ENCODE measurements around the gene SYNC.
A peak's percentile ranks its signal among the peaks of the same experiment; 100 is the strongest.
"Not testable (repeated sequence)": the region's sequence is repeated elsewhere in the genome, so short reads cannot be mapped to it uniquely, and the experiment has no call there.

The SYNC gene

GRCh38 chr1:32719681-32720275, 17.2 kb upstream of the SYNC start:
- DNase-seq: no peak

- no peak for DNase-seq
These were observed 16.0 kb upstream of the SYNC start for GRCh38 chr1:32718527-32718926.

GRCh38 chr1:32718036-32718435, 15.5 kb upstream of the SYNC start:
- no peak for DNase-seq

- DNase-seq: no peak
These were observed 14.9 kb upstream of the SYNC start for GRCh38 chr1:32717503-32717902.

- peak; percentile 43 for DNase-seq
These were observed 14.0 kb upstream of the SYNC start for GRCh38 chr1:32716312-32717148.

- no peak for DNase-seq
These were observed 13.3 kb upstream of the SYNC start for GRCh38 chr1:32715901-32716311.

- DNase-seq: no peak
These were observed 11.7 kb upstream of the SYNC start for GRCh38 chr1:32714277-32714676.

GRCh38 chr1:32713081-32713480, 10.5 kb upstream of the SYNC start:
- no peak for DNase-seq

GRCh38 chr1:32711221-32711620, 8.7 kb upstream of the SYNC start:
- DNase-seq: not testable (repeated sequence)

- no peak for DNase-seq
These were observed 6.9 kb upstream of the SYNC start for GRCh38 chr1:32709476-32709875.

GRCh38 chr1:32709075-32709474, 6.5 kb upstream of the SYNC start:
- no peak for DNase-seq

GRCh38 chr1:32706491-32706890, 3.9 kb upstream of the SYNC start:
- no peak for DNase-seq

- no peak for DNase-seq
These were observed 2.9 kb upstream of the SYNC start for GRCh38 chr1:32705516-32705915.

GRCh38 chr1:32703479-32704291, 1.1 kb upstream of the SYNC start:
- DNase-seq: no peak

- no peak for DNase-seq
These were observed 495 bp downstream of the SYNC start for GRCh38 chr1:32701951-32702598.

- no peak for DNase-seq
These were observed 1.1 kb downstream of the SYNC start for GRCh38 chr1:32701421-32701911.

- DNase-seq: not testable (repeated sequence)
These were observed 5.6 kb downstream of the SYNC start for GRCh38 chr1:32696996-32697395.

- no peak for DNase-seq
These were observed 6.5 kb downstream of the SYNC start for GRCh38 chr1:32696041-32696440.

GRCh38 chr1:32695098-32695904, 7.3 kb downstream of the SYNC start:
- DNase-seq: no peak

GRCh38 chr1:32693455-32694174, 9.0 kb downstream of the SYNC start:
- no peak for DNase-seq

- no peak for DNase-seq
These were observed 16.2 kb downstream of the SYNC start for GRCh38 chr1:32686387-32686786.

Data from activated naive CD4-positive, alpha-beta T cell treated with anti-CD3 and anti-CD28 coated beads, Interleukin-2, amount 50 U/mL, for 16 hours (primary cell).